Measurements from ENCODE around the gene ANXA4. TPM values are rescaled to one million over a fixed set of nuclear protein-coding genes. Genes with fewer than 3 reads are reported as not detected.
A peak's percentile ranks its signal among the peaks of the same experiment; 100 is the strongest.

The ANXA4 gene
- total and polyA plus RNA-seq, 2 of the 13 experiments (the other 11 are each of a cell fraction or from before 2014, with no cell fraction given), result 155 to 168 TPM

GRCh38 chr2:69733342-69734034 is 8.4 kb upstream of the ANXA4 start:
- ChIA-PET POLR2A (interaction anchor here (0.7 to 3.4 kb wide), 5 partner anchors 9 to 48 kb away, joined by 3 to 10 read pairs (median 5); partner anchors contain the start of gene ANXA4), CTCF (ENCODE audit: low intra/inter-chr PET ratio, low total read pairs) (no interaction called here)
- TF ChIP-seq RNF219 (CRISPR knock-in tag; IDR thresholded peaks at IDR 0.05), result no peak
- TF ChIP-seq ZNF770 (CRISPR knock-in tag; IDR thresholded peaks at IDR 0.05), result peak; percentile 81; the same call in 1 of the 2 replicates
- peak; percentile 36; the same call in 1 of the 2 replicates for TF ChIP-seq NFE2L2 (IDR thresholded peaks at IDR 0.05; ENCODE audit: low read length)
- Histone ChIP-seq H2AFZ (ENCODE audit: low read length) (no peak overlapping the region), H3K27ac (ENCODE audit: extremely low read length, insufficient read depth, low read length) (peak overlapping the region; percentile 55), H3K4me1 (ENCODE audit: insufficient read depth, low read length) (peaks cover 46% of the 10 kb centered on the region), H3K4me2 (ENCODE audit: low read depth, low read length) (peak overlapping the region; percentile 50; the same call in 1 of the 2 replicates), H3K27me3 (ENCODE audit: control insufficient read depth in 1 of 2, insufficient read depth in 2 of 2, low read length in 2 of 2) (no peaks in the 10 kb centered on the region), H3K9me3 (ENCODE audit: low read length) (no peaks in the 10 kb centered on the region), H3K4me3 (replicated peaks in 1 of 3; ENCODE audit: insufficient read depth in 1 of 3, low read depth in 2 of 3, low read length in 3 of 3) (no peak overlapping the region), H3K36me3 (replicated peaks in 1 of 2; ENCODE audit: control insufficient read depth in 1 of 2, insufficient read depth in 2 of 2, low read length in 2 of 2) (no peaks in the 10 kb centered on the region), H3K9ac (ENCODE audit: insufficient read depth, low read depth, low read length) (no peak overlapping the region), H4K20me1 (ENCODE audit: insufficient read depth, low read length) (no peaks in the 10 kb centered on the region), H3K79me2 (ENCODE audit: insufficient read depth, low read length) (no peaks in the 10 kb centered on the region)
- WGBS (ENCODE audit: low lambda C conversion rate), result 95% methylated on average over 1 of the region's 1 CpG
- ATAC-seq (no peak), DNase-seq (ENCODE audit: low spot score) (no peak), FAIRE-seq (no peak)
- in situ Hi-C loops (cut with HindIII; ENCODE audit: extremely low pct_ligation_motif_present, low pct_unique_long_range_greater_than_20kb) (no loop called here), intact Hi-C loops (cut with micrococcal nuclease; ENCODE audit: unreplicated experiment) (no loop called here)
- no TSS peak for BruUV-seq (replicated peaks)

Measured in HepG2 (cell line).